Measurements from ENCODE around the gene CPNE4.

DNA sequence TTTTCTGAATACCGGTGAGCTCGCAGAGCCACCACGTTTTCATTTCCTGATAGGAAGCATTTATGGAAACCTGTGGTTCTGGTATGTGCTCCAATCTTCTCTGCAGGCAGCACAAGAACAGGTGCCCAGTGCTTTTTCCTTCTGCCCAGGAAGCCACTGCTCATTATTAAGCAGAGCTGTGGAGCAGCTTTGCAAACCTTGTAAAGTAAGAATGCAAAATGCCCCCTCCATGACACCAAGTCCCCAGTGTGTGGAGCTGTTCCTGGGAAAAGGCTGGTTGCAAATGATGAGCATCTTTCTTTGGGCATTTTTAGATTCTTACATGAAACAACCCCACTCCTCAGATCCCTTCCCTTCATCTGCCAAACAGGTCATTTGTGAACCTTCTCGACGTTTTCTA lies 466.4 kb downstream of the CPNE4 start:
- TF ChIP-seq, protein P1, sequence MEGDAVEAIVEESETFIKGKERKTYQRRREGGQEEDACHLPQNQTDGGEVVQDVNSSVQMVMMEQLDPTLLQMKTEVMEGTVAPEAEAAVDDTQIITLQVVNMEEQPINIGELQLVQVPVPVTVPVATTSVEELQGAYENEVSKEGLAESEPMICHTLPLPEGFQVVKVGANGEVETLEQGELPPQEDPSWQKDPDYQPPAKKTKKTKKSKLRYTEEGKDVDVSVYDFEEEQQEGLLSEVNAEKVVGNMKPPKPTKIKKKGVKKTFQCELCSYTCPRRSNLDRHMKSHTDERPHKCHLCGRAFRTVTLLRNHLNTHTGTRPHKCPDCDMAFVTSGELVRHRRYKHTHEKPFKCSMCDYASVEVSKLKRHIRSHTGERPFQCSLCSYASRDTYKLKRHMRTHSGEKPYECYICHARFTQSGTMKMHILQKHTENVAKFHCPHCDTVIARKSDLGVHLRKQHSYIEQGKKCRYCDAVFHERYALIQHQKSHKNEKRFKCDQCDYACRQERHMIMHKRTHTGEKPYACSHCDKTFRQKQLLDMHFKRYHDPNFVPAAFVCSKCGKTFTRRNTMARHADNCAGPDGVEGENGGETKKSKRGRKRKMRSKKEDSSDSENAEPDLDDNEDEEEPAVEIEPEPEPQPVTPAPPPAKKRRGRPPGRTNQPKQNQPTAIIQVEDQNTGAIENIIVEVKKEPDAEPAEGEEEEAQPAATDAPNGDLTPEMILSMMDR (IDR thresholded peaks at IDR 0.05; ENCODE audit: low read length): no peak
- TF ChIP-seq EZH2 (optimal IDR thresholded peaks at IDR 0.05; ENCODE audit: low read depth, low read length) (no peak), EZH2phosphoT487 (IDR thresholded peaks at IDR 0.05; ENCODE audit: low read length) (no peak)
